Caki2 (cell line): ENCODE results near the gene CARD11. TPM values are rescaled to one million over a fixed set of nuclear protein-coding genes. Genes with fewer than 3 reads are reported as not detected.

Experiments used
- DNase-seq: peaks from one replicate; pipeline ENCODE4 v3.0.0-alpha.2; 2015; ENCODE audit warnings: low read depth
- in situ Hi-C: cut with HindIII; loops from 2 replicates; pipeline ENCODE4 v1.10.0; 2016; ENCODE audit warnings: low sequenced_read_pairs, low pct_unique_long_range_greater_than_20kb, mixed read lengths
- total RNA-seq: library from RNA; depleted of rRNA; stranded (reverse); fragments of >200 nt; shearing (Covaris generic); gene quantifications from 2 replicates; pipeline ENCODE4 v1.2.3, GENCODE V29; 2014; ENCODE audit warnings: low replicate concordance; rRNA removed

Gene CARD11
- total RNA-seq: 9.7 and 10.3 TPM in 2 replicates

DNA sequence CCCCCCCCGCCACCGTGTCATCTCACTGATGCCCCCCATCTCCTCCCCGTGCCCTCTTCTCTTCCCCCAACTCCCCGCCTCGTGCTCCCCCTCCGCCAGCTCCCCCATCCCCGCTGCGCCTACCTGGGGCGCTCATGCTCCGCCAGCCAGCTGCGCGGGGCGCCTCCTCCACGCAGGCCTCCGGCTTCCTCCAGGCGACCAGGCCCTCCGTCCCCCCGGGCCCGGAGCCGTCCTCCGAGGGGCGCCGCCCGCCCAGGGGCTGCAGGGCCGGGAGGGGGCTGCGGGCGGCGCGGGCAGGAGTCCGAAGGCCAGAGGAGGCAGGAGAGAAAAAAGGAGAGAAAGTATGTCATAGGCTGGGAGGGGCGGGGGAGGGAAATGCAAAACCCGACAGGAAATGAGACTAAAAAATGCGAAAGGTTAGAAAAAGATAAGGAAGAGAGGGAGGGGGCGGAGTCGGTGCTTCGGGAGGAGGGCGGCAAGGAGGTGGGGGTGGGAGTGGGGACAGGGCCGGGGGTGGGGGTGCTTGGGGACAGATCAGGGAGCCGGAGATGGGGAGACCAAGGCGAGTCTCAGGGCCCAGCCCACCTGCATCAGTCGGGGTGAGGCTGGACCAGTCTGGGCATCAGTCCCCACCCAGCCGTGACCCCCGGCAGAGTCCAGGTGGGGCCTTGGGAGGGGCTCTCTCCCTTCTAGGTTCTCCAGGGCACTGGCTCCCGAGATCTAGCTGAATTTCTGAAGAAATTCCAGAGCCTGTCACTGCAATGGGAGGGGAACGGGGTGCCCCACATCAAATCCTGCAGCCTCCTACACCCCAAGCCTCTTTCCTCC is at the start of gene CARD11:
Gene CARD11 (minus strand): TSS at position 324 of the 828 bp plus-strand sequence. CDS start 85,361 bp downstream, outside the sequence.
- in situ Hi-C loops: no loop called here
- DNase-seq: peak; percentile 30

DNA sequence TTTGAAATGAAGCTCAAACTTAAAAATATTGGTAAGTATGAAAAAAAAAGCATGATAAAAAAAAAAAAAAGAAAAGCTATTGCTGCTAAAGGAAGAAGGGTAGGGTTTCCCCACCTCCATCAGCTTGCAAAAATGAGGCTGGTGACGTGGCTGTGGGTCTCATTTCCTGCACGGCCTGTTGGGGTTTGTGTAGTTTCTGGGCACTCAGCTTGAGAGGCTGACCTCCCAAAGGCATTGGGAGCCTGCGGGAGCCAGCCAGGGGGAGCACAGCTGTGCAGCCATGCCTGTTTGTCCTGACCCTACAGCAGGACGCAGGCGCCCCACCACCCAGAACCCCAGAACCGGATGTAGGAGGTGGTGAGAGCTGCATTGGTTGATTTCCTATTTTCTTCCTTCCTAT is 48.8 kb upstream of the CARD11 start:
- no peak for DNase-seq
- in situ Hi-C loops: no loop called here

DNA sequence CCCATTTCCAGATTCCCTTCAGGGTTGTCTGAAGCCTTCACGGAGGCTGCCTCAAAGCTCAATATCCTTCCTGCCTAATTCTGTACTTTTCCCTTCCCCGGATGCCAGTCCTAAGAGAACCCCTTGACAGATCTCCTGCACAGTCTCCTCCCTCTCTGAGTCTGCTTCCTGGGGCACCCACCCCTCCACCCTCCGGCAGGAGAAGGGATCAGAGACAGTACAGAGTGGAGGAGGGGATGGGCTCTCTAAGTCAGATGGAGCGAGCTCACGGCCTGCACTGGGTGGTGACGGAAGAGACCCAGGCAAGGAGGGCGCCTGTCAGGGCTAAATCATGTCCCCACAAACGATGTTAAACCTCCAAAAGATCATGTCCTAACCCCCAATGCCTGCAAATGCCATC is 48.0 kb upstream of the CARD11 start:
- in situ Hi-C loops: no loop called here
- DNase-seq: no peak

GRCh38 chr7:3089493-3089892 is 45.8 kb upstream of the CARD11 start:
- in situ Hi-C loops: no loop called here
- DNase-seq: peak; percentile 17

- in situ Hi-C loops: no loop called here
- peak; percentile 57 for DNase-seq
Observed at GRCh38 chr7:3087243-3087755, 43.6 kb upstream of the CARD11 start.

DNA sequence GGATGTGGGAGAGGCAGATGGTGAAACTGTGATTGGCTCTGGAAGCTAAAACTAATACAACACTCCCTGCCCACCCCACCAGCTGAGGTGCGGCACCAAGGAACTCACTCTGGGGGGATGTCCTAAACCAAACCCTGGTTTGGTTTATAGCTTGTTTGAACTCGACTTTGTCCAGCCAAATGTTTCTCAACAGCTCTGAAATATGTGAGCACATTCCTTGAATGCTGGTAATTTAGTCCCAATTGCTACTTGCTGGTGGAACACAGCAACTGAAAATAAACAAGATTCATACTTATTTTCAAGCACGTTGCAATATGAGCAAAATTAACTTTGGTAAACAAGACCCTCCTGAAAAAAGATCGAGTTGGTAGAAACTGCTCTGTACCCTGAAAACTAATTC is 39.7 kb upstream of the CARD11 start:
- in situ Hi-C loops: no loop called here
- no peak for DNase-seq

- DNase-seq: no peak
- in situ Hi-C loops: no loop called here
Observed at GRCh38 chr7:3082831-3083230, 39.2 kb upstream of the CARD11 start.

GRCh38 chr7:3082386-3082785 is 38.7 kb upstream of the CARD11 start:
- in situ Hi-C loops: no loop called here
- DNase-seq: no peak

- DNase-seq: no peak
- in situ Hi-C loops: no loop called here
Observed at GRCh38 chr7:3080106-3080505, 36.4 kb upstream of the CARD11 start.

DNA sequence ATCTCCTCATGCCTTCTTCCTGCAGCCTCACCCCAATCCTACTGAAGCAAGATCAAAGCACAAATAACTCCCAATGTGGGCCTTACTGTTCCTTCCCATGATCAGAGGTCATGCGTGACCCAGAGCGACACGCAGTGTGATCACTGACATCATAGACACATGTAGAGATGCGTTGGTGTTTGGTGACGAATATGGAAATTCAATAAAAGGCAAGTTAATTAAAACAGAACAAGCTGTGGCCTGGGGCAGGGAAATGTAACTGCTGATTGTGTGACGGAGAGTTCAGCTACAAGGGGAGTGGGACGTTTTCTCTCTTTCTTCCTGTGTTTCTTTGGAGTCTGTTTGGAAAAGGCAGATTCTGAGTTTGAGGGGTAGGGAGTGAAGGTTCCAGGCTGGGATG is 34.8 kb upstream of the CARD11 start:
- DNase-seq: no peak
- in situ Hi-C loops: no loop called here

GRCh38 chr7:3076700-3077099 is 33.0 kb upstream of the CARD11 start:
- in situ Hi-C loops: no loop called here

GRCh38 chr7:3076163-3076562 is 32.5 kb upstream of the CARD11 start:
- in situ Hi-C loops: no loop called here
- DNase-seq: no peak

More at GRCh38 chr7:3076700-3077099, 33.0 kb upstream of the CARD11 start:
- no peak for DNase-seq

DNA sequence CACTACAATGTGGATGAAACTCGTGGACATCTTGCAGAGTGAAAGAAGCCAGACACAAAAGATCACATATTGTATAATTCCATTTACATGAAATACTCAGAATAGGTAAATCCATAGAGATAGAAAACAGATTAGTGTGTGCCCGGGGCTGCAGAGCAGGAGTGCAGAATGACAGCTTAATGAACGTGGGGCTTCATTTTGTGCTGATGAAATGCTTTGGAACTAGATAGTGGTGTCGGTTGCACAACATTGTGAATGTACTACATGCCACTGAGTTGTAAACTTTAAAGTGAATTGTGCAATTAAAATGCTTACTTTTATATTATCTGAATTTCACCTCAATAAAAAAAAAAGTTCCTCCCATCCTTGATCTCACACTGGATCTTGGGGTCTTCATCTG is 31.8 kb upstream of the CARD11 start:
- in situ Hi-C loops: no loop called here
- DNase-seq: no peak

GRCh38 chr7:3074459-3074821 is 30.8 kb upstream of the CARD11 start:
- DNase-seq: no peak
- in situ Hi-C loops: no loop called here

GRCh38 chr7:3073763-3074458 is 30.2 kb upstream of the CARD11 start:
- no peak for DNase-seq
- in situ Hi-C loops: no loop called here

DNA sequence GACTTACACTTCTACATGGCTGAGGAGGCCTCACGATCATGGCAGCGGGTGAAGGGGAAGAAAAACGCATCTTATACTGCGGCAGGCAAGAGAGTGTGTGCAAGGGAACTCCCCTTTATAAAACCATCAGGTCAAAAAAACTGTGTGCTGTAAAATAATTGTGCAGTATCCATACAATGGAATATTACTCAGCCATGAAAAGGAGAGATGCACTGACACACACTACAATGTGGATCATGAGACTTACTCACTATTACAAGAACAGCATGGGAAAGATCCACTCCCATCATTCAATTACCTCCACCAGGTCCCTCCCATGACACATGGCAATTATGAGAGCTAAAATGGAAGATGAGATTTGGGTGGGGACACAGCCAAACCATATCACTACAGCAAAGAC is 27.2 kb upstream of the CARD11 start:
- DNase-seq: no peak
- in situ Hi-C loops: no loop called here

DNA sequence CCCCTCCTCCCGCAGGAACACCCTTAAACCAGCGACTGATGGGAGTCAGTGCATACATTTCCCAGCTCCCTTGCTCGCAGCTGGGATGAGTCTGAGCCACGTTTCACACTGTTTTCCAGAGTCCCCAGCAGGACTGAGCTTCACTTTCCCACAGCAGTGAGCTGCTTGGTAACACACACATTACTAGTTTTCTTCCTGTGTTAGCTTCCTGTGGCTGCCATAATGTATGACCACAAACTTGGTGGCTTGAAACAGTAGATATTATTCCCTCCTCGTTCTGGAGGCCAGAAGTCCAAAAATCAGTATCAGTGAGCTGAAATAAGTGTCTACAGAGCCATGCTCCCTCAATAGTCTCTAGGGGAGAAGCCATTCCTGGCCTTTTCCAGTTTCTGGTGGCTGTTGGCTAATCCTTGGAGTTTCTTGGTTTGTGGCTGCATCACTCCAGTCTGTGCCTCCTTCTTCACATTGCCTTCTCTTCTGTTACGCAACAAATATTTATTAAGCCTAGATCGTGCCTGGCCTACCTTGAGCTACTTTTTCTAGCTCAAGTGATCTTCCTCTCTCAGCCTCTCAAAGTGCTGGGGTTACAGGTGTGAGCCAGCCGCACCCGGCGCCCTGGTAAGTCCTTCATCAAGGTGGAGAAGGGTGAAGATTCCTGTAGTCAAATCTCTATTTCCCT is 26.2 kb upstream of the CARD11 start:
- no peak for DNase-seq
- in situ Hi-C loops: no loop called here

- in situ Hi-C loops: no loop called here
- DNase-seq: no peak
Observed at GRCh38 chr7:3068530-3068929, 24.9 kb upstream of the CARD11 start.
